Muscle of back (tissue), 11 donors: Measurements from ENCODE around the gene SCCPDH. TPM values are rescaled to one million over a fixed set of nuclear protein-coding genes. Genes with fewer than 3 reads are reported as not detected.

ENCODE experiments used
- DNase-seq, 3 donors: peaks; one replicate each; pipeline versions ENCODE4 v3.0.0 to v3.0.0-alpha.2; 2013
- polyA plus RNA-seq, 10 donors: library from polyadenylated mRNA; unstranded; fragments of 120-200 nt; gene quantifications; one replicate each; pipeline ENCODE4 v1.2.1, GENCODE V29; 2013; ENCODE audit not compliant: insufficient read length in 10 of 10

Gene SCCPDH
- polyA plus RNA-seq, 10 donors: 33.0 to 40.2 (median 35.3) TPM

GRCh38 chr1:246748006-246748405 lies 23.8 kb downstream of the SCCPDH start:
- no peak for DNase-seq

GRCh38 chr1:246748867-246749266 lies 24.7 kb downstream of the SCCPDH start:
- DNase-seq: no peak

- DNase-seq: no peak
Measured at GRCh38 chr1:246750752-246751151, 26.5 kb downstream of the SCCPDH start.

GRCh38 chr1:246753670-246754535 lies 29.7 kb downstream of the SCCPDH start:
- DNase-seq: peak; percentile 38 to 69 (median 60)

- DNase-seq: no peak
Measured at GRCh38 chr1:246755419-246755818, 31.2 kb downstream of the SCCPDH start.

- no peak for DNase-seq
Measured at GRCh38 chr1:246760422-246761347, 36.5 kb downstream of the SCCPDH start.

- peak in 1 of 3 donors; percentile 62 for DNase-seq
Measured at GRCh38 chr1:246761396-246761795, 37.2 kb downstream of the SCCPDH start.

- no peak for DNase-seq
Measured at GRCh38 chr1:246765521-246765920, 41.3 kb downstream of the SCCPDH start.

GRCh38 chr1:246768403-246769020 lies 44.3 kb downstream of the SCCPDH start:
- DNase-seq: no peak

- peak in 1 of 3 donors; percentile 42 for DNase-seq
Measured at GRCh38 chr1:246769306-246769705, 45.1 kb downstream of the SCCPDH start.

GRCh38 chr1:246771366-246771765 lies 47.2 kb downstream of the SCCPDH start:
- DNase-seq: no peak

- DNase-seq: no peak
Measured at GRCh38 chr1:246772686-246773085, 48.5 kb downstream of the SCCPDH start.

GRCh38 chr1:246773213-246773641 lies 49.0 kb downstream of the SCCPDH start:
- no peak for DNase-seq

- DNase-seq: no peak
Measured at GRCh38 chr1:246775531-246776385, 51.5 kb downstream of the SCCPDH start.

- no peak for DNase-seq
Measured at GRCh38 chr1:246776923-246777322, 52.7 kb downstream of the SCCPDH start.

- DNase-seq: no peak
Measured at GRCh38 chr1:246778663-246779062, 54.5 kb downstream of the SCCPDH start.

- DNase-seq: no peak
Measured at GRCh38 chr1:246779561-246780175, 55.5 kb downstream of the SCCPDH start.

- DNase-seq: no peak
Measured at GRCh38 chr1:246780264-246780663, 56.1 kb downstream of the SCCPDH start.

- DNase-seq: no peak
Measured at GRCh38 chr1:246781212-246781611, 57.0 kb downstream of the SCCPDH start.

- DNase-seq: peak; percentile 71 to 90 (median 77)
Measured at GRCh38 chr1:246782120-246782900, 58.1 kb downstream of the SCCPDH start.
